Ovary (tissue), 9 donors: Measurements from ENCODE around the gene CTAG1B. TPM values are rescaled to one million over a fixed set of nuclear protein-coding genes. Genes with fewer than 3 reads are reported as not detected.
A peak's percentile ranks its signal among the peaks of the same experiment; 100 is the strongest.
"Not testable (repeated sequence)": the region's sequence is repeated elsewhere in the genome, so short reads cannot be mapped to it uniquely, and the experiment has no call there.

Source experiments
- DNase-seq, 5 donors: peaks; one replicate each; pipeline ENCODE4 v3.0.0-alpha.2; 2019 to 2020
- H3K27ac ChIP-seq, 2 donors: fragments of 200-600 bp; one replicate each; pipeline versions ENCODE4 v1.5.1 to v1.8.0; 2019 to 2022
- H3K27me3 ChIP-seq: fragments of 200-600 bp; one replicate; pipeline ENCODE4 v1.8.0; 2022
- H3K36me3 ChIP-seq: fragments of 200-600 bp; sonication (generic); one replicate; pipeline ENCODE4 v1.5.1; 2019
- H3K4me1 ChIP-seq: one replicate; pipeline ENCODE4 v1.8.1; 2013; ENCODE audit warnings: mild to moderate bottlenecking, moderate library complexity; ENCODE audit not compliant: insufficient read depth
- H3K4me3 ChIP-seq: fragments of 200-600 bp; sonication (generic); one replicate; pipeline ENCODE4 v1.5.1; 2017
- H3K9me3 ChIP-seq, 2 donors: fragments of 200-600 bp in 1 of 2; sonication (generic) in 1 of 2; one replicate each; pipeline versions ENCODE4 v1.5.1 to v1.8.1; 2013 to 2019; ENCODE audit warnings: mild to moderate bottlenecking in 1 of 2, moderate library complexity in 1 of 2
- CTCF ChIP-seq, 3 donors: fragments of 450-650 bp in 2 of 3; fragments of 200-600 bp in 1 of 3; IDR thresholded peaks; one replicate each; pipeline versions ENCODE4 v1.5.1 to v1.8.0; 2016 to 2022; ENCODE audit warnings: antibody characterized with exemption in 3 of 3, mild to moderate bottlenecking in 1 of 3
- EP300 ChIP-seq: sonication (generic); formaldehyde crosslinking; IDR thresholded peaks from one replicate; pipeline ENCODE4 v1.6.1; 2017; ENCODE audit warnings: antibody characterized with exemption
- POLR2A ChIP-seq: fragments of 450-650 bp; IDR thresholded peaks from one replicate; pipeline ENCODE4 v1.6.1; 2017; ENCODE audit warnings: antibody characterized with exemption, mild to moderate bottlenecking, moderate library complexity
- WGBS, 3 donors: extraction: QIAGEN DNeasy Blood & Tissue Kit in 1 of 3; methylation state at CpG; one replicate each; pipeline versions ENCODE4 v1.1.5 to v1.1.7; 2013 to 2017; 5-methylcytosine and 5-hydroxymethylcytosine counted together
- intact Hi-C, 4 donors: fragments of 100-400 bp; cut with DNase I; formaldehyde crosslinking; loops; one replicate each; pipeline versions ENCODE4 v1.11.0 to v1.15.1; 2022 to 2023
- polyA plus RNA-seq, 2 donors: library from polyadenylated mRNA; stranded (reverse); fragments of 200-250 nt in 1 of 2; fragments of 350-450 nt in 1 of 2; fragmentation: Illumina TruSeq in 1 of 2; extraction: RNeasy Lipid Tissue Mini Kit (QIAGEN cat#74804) in 1 of 2; gene quantifications; one replicate each; pipeline ENCODE4 v1.2.3, GENCODE V29; 2013 to 2014
- total RNA-seq, 7 donors: library from RNA; depleted of rRNA in 2 of 7; stranded (reverse); fragments of >200 nt in 2 of 7; fragmentation: NEBNext Ultra II Directional in 3 of 7; extraction: Animal tissue kit (Norgen Biotek cat#: 25700) in 3 of 7; gene quantifications; one replicate each; pipeline versions ENCODE4 v1.1.0 to v1.2.4, GENCODE V29; 2016 to 2023
- donor health status: DM: no; HTN: no; CAD: no; lungs with moderate emphysema.
- donor health status: DM: no; HTN: no; CAD: no.
- donor health status: Bipolar disorder and iron deficiency.
- donor health status: DM: yes; HTN: yes; CAD: no.
- donor health status: DM: no; HTN: no; CAD: no.
- donor health status: DM: yes; HTN: yes; CAD: no.

Gene CTAG1B
- total and polyA plus RNA-seq, 9 donors: 0.15 TPM; not detected in 8

- Histone ChIP-seq H3K4me3 (no peak overlapping the region), H3K27ac (no peak overlapping the region), H3K9me3 (no peaks in the 10 kb centered on the region), H3K27me3 (no peaks in the 10 kb centered on the region), H3K4me1 (no peaks in the 10 kb centered on the region), H3K36me3 (no peaks in the 10 kb centered on the region)
- intact Hi-C loops: no loop called here
- TF ChIP-seq POLR2A (no peak), CTCF (IDR thresholded peaks at IDR 0.05) (no peak), EP300 (no peak)
- 48 to 76% (median 56%) methylated on average over 13 of the region's 13 CpGs for WGBS, 3 donors
- DNase-seq: no peak
These were observed 31.1 kb upstream of the CTAG1B start for GRCh38 chrX:154650221-154650510.

- whole genome bisulfite sequencing, 3 donors: 57 to 72% (median 61%) methylated on average over 21 to 23 of the region's 23 CpGs
- H3K4me3 ChIP-seq: no peak overlapping the region
- no peak overlapping the region for H3K27ac ChIP-seq
- TF ChIP-seq POLR2A (no peak), CTCF (IDR thresholded peaks at IDR 0.05) (no peak), EP300 (no peak)
- H3K4me1 ChIP-seq: no peaks in the 10 kb centered on the region
- no peaks in the 10 kb centered on the region for H3K9me3 ChIP-seq
- no peaks in the 10 kb centered on the region for H3K36me3 ChIP-seq
- peak in 2 of 5 donors; percentile 30 to 60 for DNase-seq
- no peaks in the 10 kb centered on the region for H3K27me3 ChIP-seq
- intact Hi-C loops: no loop called here
These were observed 30.6 kb upstream of the CTAG1B start for GRCh38 chrX:154649503-154650220.

- H3K9me3 ChIP-seq: no peaks in the 10 kb centered on the region
- H3K4me3 ChIP-seq: no peak overlapping the region
- no peaks in the 10 kb centered on the region for H3K36me3 ChIP-seq
- no peak for TF ChIP-seq POLR2A
- TF ChIP-seq CTCF (IDR thresholded peaks at IDR 0.05): no peak
- TF ChIP-seq EP300: no peak
- H3K27ac ChIP-seq: no peak overlapping the region
- intact Hi-C loops: no loop called here
- H3K27me3 ChIP-seq: no peaks in the 10 kb centered on the region
- WGBS, 3 donors: 86 to 88% (median 87%) methylated on average over 15 of the region's 15 CpGs
- no peaks in the 10 kb centered on the region for H3K4me1 ChIP-seq
- no peak for DNase-seq
These were observed 29.8 kb upstream of the CTAG1B start for GRCh38 chrX:154648931-154649330.

GRCh38 chrX:154645745-154646378 is 26.8 kb upstream of the CTAG1B start:
- H3K36me3 ChIP-seq, H3K4me3 ChIP-seq, H3K4me1 ChIP-seq, H3K27ac ChIP-seq, H3K27me3 ChIP-seq, DNase-seq, H3K9me3 ChIP-seq, intact Hi-C loops: not testable (repeated sequence)
- WGBS, 3 donors: 90 to 96% methylated on average over 4 of the region's 24 CpGs; no CpG with 5 or more reads in 1 of the 3 donors

- H3K27me3 ChIP-seq, H3K9me3 ChIP-seq, DNase-seq, H3K4me1 ChIP-seq, H3K36me3 ChIP-seq, H3K27ac ChIP-seq, H3K4me3 ChIP-seq, intact Hi-C loops: not testable (repeated sequence)
- WGBS, 3 donors: 71% methylated on average over 9 of the region's 31 CpGs; no CpG with 5 or more reads in 2 of the 3 donors
These were observed 24.6 kb upstream of the CTAG1B start for GRCh38 chrX:154643708-154644107.

- H3K27ac ChIP-seq, H3K27me3 ChIP-seq, intact Hi-C loops, H3K4me3 ChIP-seq, H3K36me3 ChIP-seq, DNase-seq, H3K4me1 ChIP-seq, H3K9me3 ChIP-seq: not testable (repeated sequence)
- no CpG with 5 or more reads among the region's 10 CpGs for WGBS, 3 donors
These were observed 22.7 kb upstream of the CTAG1B start for GRCh38 chrX:154641740-154642139.

GRCh38 chrX:154633661-154634060 is 14.6 kb upstream of the CTAG1B start:
- H3K27me3 ChIP-seq, intact Hi-C loops, H3K4me1 ChIP-seq, H3K9me3 ChIP-seq, H3K27ac ChIP-seq, H3K4me3 ChIP-seq, DNase-seq, H3K36me3 ChIP-seq: not testable (repeated sequence)
- no CpG with 5 or more reads among the region's 11 CpGs for WGBS, 3 donors

- H3K4me1 ChIP-seq, DNase-seq, H3K27me3 ChIP-seq, H3K27ac ChIP-seq, intact Hi-C loops, H3K36me3 ChIP-seq, H3K4me3 ChIP-seq, H3K9me3 ChIP-seq: not testable (repeated sequence)
- WGBS, 3 donors: no CpG with 5 or more reads among the region's 11 CpGs
These were observed 11.9 kb upstream of the CTAG1B start for GRCh38 chrX:154630949-154631348.

GRCh38 chrX:154628960-154629359 is 9.9 kb upstream of the CTAG1B start:
- WGBS, 3 donors: no CpG with 5 or more reads among the region's 5 CpGs
- H3K4me3 ChIP-seq, H3K9me3 ChIP-seq, DNase-seq, H3K27me3 ChIP-seq, H3K4me1 ChIP-seq, intact Hi-C loops, H3K36me3 ChIP-seq, H3K27ac ChIP-seq: not testable (repeated sequence)
